Adrenal gland (tissue), 12 donors: ENCODE measurements around the gene LMAN1L. TPM values are rescaled to one million over a fixed set of nuclear protein-coding genes. Genes with fewer than 3 reads are reported as not detected.

Source experiments
- DNase-seq, 7 donors: peaks; one replicate each; pipeline ENCODE4 v3.0.0-alpha.2; 2019 to 2020
- H3K27ac ChIP-seq, 5 donors: fragments of 200-600 bp; sonication (generic) in 4 of 5; 1 replicate in 3 of 5; 2 replicates in 2 of 5; pipeline versions ENCODE4 v1.5.1 to v1.8.0; 2016 to 2020; ENCODE audit warnings: mild to moderate bottlenecking in 1 of 5
- H3K27me3 ChIP-seq: fragments of 200-600 bp; 2 replicates; pipeline ENCODE4 v1.8.0; 2021
- H3K36me3 ChIP-seq, 2 donors: fragments of 200-600 bp; replicated peaks in 1 of 2; 1 replicate in 1 of 2; 2 replicates in 1 of 2; pipeline versions ENCODE4 v1.5.1 to v1.8.0; 2018 to 2022
- H3K4me1 ChIP-seq, 2 donors: fragments of 200-600 bp; replicated peaks in 1 of 2; 1 replicate in 1 of 2; 2 replicates in 1 of 2; pipeline versions ENCODE4 v1.5.1 to v1.8.0; 2018 to 2021
- H3K4me3 ChIP-seq, 4 donors: fragments of 200-600 bp; sonication (generic) in 3 of 4; one replicate each; pipeline ENCODE4 v1.5.1; 2016 to 2018
- H3K9me3 ChIP-seq, 3 donors: fragments of 200-600 bp; sonication (generic) in 1 of 3; replicated peaks in 1 of 3; 1 replicate in 2 of 3; 2 replicates in 1 of 3; pipeline versions ENCODE4 v1.5.1 to v1.8.0; 2016 to 2021
- CTCF ChIP-seq, 6 experiments: fragments of 450-650 bp in 4 of 6; fragments of 200-600 bp in 2 of 6; sonication (generic) in 1 of 6; IDR thresholded peaks; 1 replicate in 5 of 6; 2 replicates in 1 of 6; pipeline versions ENCODE4 v1.5.1 to v1.8.0; 2016 to 2021; ENCODE audit warnings: antibody characterized with exemption in 6 of 6, mild to moderate bottlenecking in 2 of 6, moderate library complexity in 1 of 6
- POLR2A ChIP-seq, 2 donors: fragments of 450-650 bp; IDR thresholded peaks; one replicate each; pipeline ENCODE4 v1.6.1; 2017; ENCODE audit warnings: antibody characterized with exemption in 2 of 2, mild to moderate bottlenecking in 2 of 2, moderate library complexity in 1 of 2
- WGBS, 4 donors: extraction: QIAGEN DNeasy Blood & Tissue Kit in 2 of 4; methylation state at CpG; one replicate each; pipeline versions ENCODE4 v1.1.5 to v1.1.7; 2013 to 2017; 5-methylcytosine and 5-hydroxymethylcytosine counted together
- intact Hi-C, 2 donors: fragments of 100-400 bp; cut with DNase I; formaldehyde crosslinking; loops; one replicate each; pipeline versions ENCODE4 v1.14.1 to v1.15.0; 2022 to 2023
- polyA plus RNA-seq, 3 donors: library from polyadenylated mRNA; stranded (reverse); fragments of 200-250 nt in 2 of 3; fragments of 350-450 nt in 1 of 3; fragmentation: Illumina TruSeq in 1 of 3; extraction: RNeasy Lipid Tissue Mini Kit (QIAGEN cat#74804) in 1 of 3; gene quantifications; one replicate each; pipeline ENCODE4 v1.2.3, GENCODE V29; 2013 to 2014
- total RNA-seq, 9 donors: library from RNA; depleted of rRNA in 4 of 9; stranded (reverse); fragments of >200 nt in 4 of 9; fragments of 120-200 nt in 1 of 9; fragmentation: NEBNext Ultra II Directional in 1 of 9; extraction: Animal tissue kit (Norgen Biotek cat#: 25700) in 1 of 9; gene quantifications; one replicate each; pipeline versions ENCODE4 v1.1.0 to v1.2.4, GENCODE V29; 2013 to 2023
- donor health status: healthy with polysubstance abuse.
- donor health status: Bipolar disorder and iron deficiency.
- donor health status: DM: yes; HTN: yes; CAD: no.
- donor health status: DM: no; HTN: no; CAD: no.
- donor health status: DM: no; HTN: no; CAD: no.
- donor health status: DM: yes; HTN: yes; CAD: no.

LMAN1L gene
- total and polyA plus RNA-seq, 12 donors: 0.28 to 12.5 (median 5.1) TPM; not detected in 1

- Histone ChIP-seq H3K27me3 (no peaks in the 10 kb centered on the region), H3K36me3 (peaks cover 0 to 6% of the 10 kb centered on the region in 2 donors), H3K4me3 (no peak overlapping the region), H3K9me3 (no peaks in the 10 kb centered on the region), H3K4me1 (no peaks in the 10 kb centered on the region), H3K27ac (no peak overlapping the region)
- TF ChIP-seq CTCF (IDR thresholded peaks at IDR 0.05) (peak; percentile 58 to 77 (median 68)), POLR2A (IDR thresholded peaks at IDR 0.05) (no peak)
- intact Hi-C loops: loop anchor here (5.0 kb wide), 2 partner anchors 58 to 63 kb away; no protein-coding TSS in a partner anchor
- peak; percentile 47 to 78 (median 67) for DNase-seq
- WGBS, 4 donors: 39 to 48% (median 45%) methylated on average over 3 to 5 of the region's 5 CpGs
Measured at GRCh38 chr15:74835312-74835823, 22.7 kb downstream of the LMAN1L start.

- peaks cover 0 to 6% of the 10 kb centered on the region in 2 donors for H3K36me3 ChIP-seq
- no peaks in the 10 kb centered on the region for H3K27me3 ChIP-seq
- no peak overlapping the region for H3K4me3 ChIP-seq
- no peak overlapping the region for H3K27ac ChIP-seq
- WGBS, 4 donors: 88 to 90% (median 89%) methylated on average over 7 of the region's 7 CpGs; no CpG with 5 or more reads in 1 of the 4 donors
- H3K4me1 ChIP-seq: peaks cover 3 to 9% of the 10 kb centered on the region in 2 donors
- no peak for DNase-seq
- intact Hi-C loops: loop anchor here (5.0 kb wide), 2 partner anchors 60 to 65 kb away; no protein-coding TSS in a partner anchor
- TF ChIP-seq POLR2A (IDR thresholded peaks at IDR 0.05): no peak
- TF ChIP-seq CTCF (IDR thresholded peaks at IDR 0.05): no peak
- H3K9me3 ChIP-seq: no peaks in the 10 kb centered on the region
Measured at GRCh38 chr15:74836846-74837245, 24.2 kb downstream of the LMAN1L start.

- Histone ChIP-seq H3K27me3 (no peaks in the 10 kb centered on the region), H3K9me3 (no peaks in the 10 kb centered on the region), H3K36me3 (peaks cover 0 to 6% of the 10 kb centered on the region in 2 donors), H3K27ac (no peak overlapping the region), H3K4me3 (no peak overlapping the region), H3K4me1 (peaks cover 10 to 17% of the 10 kb centered on the region in 2 donors)
- no peak for TF ChIP-seq POLR2A (IDR thresholded peaks at IDR 0.05)
- peak in 2 of 6 experiments; percentile 11 to 19 for TF ChIP-seq CTCF (IDR thresholded peaks at IDR 0.05)
- peak in 3 of 7 donors; percentile 47 to 50 (median 48) for DNase-seq
- 52 to 82% (median 60%) methylated on average over 15 of the region's 15 CpGs for WGBS, 4 donors
- intact Hi-C loops: loop anchor here (5.0 kb wide), 2 partner anchors 60 to 65 kb away; no protein-coding TSS in a partner anchor
Measured at GRCh38 chr15:74837482-74838136, 25.0 kb downstream of the LMAN1L start.

GRCh38 chr15:74838137-74838516 lies 25.5 kb downstream of the LMAN1L start:
- Histone ChIP-seq H3K4me1 (peaks cover 10 to 17% of the 10 kb centered on the region in 2 donors), H3K27ac (no peak overlapping the region), H3K9me3 (no peaks in the 10 kb centered on the region), H3K4me3 (no peak overlapping the region), H3K36me3 (peaks cover 0 to 6% of the 10 kb centered on the region in 2 donors), H3K27me3 (no peaks in the 10 kb centered on the region)
- 77 to 100% (median 91%) methylated on average over 1 to 10 of the region's 10 CpGs for WGBS, 4 donors
- DNase-seq: no peak
- TF ChIP-seq POLR2A (IDR thresholded peaks at IDR 0.05) (no peak), CTCF (IDR thresholded peaks at IDR 0.05) (no peak)
- intact Hi-C loops: loop anchor here (5.0 kb wide), 2 partner anchors 61 to 66 kb away; no protein-coding TSS in a partner anchor
